Measurements from ENCODE around the gene DCBLD1. TPM values are rescaled to one million over a fixed set of nuclear protein-coding genes. Genes with fewer than 3 reads are reported as not detected.

Gene DCBLD1
- total RNA-seq, 1 donor from 2014 or later: 6.1 TPM

DNA sequence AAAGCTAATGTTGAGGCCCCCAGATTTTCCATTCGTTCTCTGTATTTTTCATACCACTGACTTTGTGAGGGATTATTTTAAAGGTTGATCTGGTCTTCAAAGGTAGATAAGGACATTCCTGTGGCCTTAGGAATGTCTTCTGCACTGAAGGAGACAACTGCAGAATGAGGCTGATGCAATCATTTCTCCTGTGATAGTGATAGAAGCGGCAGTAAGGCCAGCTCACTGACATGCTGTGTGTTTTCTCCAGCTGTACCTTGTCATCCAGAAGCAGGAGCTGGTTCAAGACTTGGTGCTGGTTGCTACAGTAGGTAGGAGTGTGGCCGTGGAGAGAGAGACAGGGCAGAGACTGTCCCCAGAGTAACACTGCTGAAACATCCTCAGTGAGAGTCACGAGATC is 53.8 kb downstream of the DCBLD1 start:
- H3K4me3 ChIP-seq (ENCODE audit: low read depth, low read length): no peak overlapping the region
- TF ChIP-seq, protein P1, sequence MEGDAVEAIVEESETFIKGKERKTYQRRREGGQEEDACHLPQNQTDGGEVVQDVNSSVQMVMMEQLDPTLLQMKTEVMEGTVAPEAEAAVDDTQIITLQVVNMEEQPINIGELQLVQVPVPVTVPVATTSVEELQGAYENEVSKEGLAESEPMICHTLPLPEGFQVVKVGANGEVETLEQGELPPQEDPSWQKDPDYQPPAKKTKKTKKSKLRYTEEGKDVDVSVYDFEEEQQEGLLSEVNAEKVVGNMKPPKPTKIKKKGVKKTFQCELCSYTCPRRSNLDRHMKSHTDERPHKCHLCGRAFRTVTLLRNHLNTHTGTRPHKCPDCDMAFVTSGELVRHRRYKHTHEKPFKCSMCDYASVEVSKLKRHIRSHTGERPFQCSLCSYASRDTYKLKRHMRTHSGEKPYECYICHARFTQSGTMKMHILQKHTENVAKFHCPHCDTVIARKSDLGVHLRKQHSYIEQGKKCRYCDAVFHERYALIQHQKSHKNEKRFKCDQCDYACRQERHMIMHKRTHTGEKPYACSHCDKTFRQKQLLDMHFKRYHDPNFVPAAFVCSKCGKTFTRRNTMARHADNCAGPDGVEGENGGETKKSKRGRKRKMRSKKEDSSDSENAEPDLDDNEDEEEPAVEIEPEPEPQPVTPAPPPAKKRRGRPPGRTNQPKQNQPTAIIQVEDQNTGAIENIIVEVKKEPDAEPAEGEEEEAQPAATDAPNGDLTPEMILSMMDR (conservative IDR thresholded peaks at IDR 0.05; ENCODE audit: low read depth, low read length): no peak
- DNase-seq (ENCODE audit: low read depth): no peak

DNA sequence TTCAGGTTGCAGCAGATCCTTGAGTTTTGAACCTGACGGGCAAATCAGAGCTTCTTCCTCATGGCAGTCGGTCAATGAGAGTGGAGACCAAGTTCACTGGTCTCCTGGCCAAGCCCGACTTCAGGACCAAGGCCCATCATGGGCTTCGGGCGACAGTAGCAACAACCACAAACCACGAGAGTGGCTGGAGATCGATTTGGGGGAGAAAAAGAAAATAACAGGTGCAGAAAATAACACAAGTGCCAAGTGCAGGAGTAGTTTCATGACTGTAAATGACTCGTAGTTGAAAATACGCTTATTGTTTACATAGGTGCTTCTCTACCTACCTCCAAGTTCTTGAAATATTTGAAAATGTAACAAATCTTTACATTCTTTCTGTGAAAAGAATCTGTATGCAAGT is 56.1 kb downstream of the DCBLD1 start:
- no peak for DNase-seq (ENCODE audit: low read depth)
- TF ChIP-seq, protein P1 (conservative IDR thresholded peaks at IDR 0.05; ENCODE audit: low read depth, low read length): no peak

DNA sequence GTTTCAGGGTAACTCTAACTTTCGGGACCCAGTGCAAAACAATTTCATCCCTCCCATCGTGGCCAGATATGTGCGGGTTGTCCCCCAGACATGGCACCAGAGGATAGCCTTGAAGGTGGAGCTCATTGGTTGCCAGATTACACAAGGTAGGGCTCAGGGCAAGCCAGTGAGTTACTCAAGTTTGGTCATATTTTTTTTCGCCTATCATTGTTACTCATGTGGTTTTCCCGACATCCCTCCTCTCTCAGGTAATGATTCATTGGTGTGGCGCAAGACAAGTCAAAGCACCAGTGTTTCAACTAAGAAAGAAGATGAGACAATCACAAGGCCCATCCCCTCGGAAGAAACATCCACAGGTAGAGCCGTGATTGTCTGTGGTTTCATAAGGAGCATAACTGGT is 58.2 kb downstream of the DCBLD1 start:
- no peak for DNase-seq (ENCODE audit: low read depth)
- no peak overlapping the region for H3K4me3 ChIP-seq (ENCODE audit: low read depth, low read length)

More for the DNA sequence above, 56.1 kb downstream of the DCBLD1 start:
- no peak overlapping the region for H3K4me3 ChIP-seq (ENCODE audit: low read depth, low read length)

DNA sequence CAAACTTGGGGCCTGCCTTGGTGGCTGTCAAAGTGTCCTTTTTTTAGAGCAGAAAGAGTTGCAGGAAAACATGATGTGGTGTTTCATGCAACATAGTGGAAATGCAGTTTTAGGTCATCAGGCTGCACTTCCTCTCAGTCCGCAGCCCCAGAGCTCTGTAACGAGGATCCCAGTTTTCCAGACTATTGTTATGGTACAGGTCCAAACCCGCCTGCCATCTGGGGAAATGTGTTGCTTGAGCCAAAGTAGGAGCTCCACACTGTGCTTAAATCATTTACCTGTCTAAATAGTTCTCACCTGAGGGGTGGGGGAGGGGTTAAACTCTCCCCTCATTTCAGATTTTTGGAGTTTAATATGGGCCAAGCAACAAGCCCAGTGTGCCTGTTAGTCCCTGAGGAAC is 60.0 kb downstream of the DCBLD1 start:
- no peak overlapping the region for H3K4me3 ChIP-seq (ENCODE audit: low read depth, low read length)
- DNase-seq (ENCODE audit: low read depth): no peak
- TF ChIP-seq, protein P1 (conservative IDR thresholded peaks at IDR 0.05; ENCODE audit: low read depth, low read length): no peak

More for the DNA sequence above, 58.2 kb downstream of the DCBLD1 start:
- TF ChIP-seq, protein P1 (conservative IDR thresholded peaks at IDR 0.05; ENCODE audit: low read depth, low read length): no peak

DNA sequence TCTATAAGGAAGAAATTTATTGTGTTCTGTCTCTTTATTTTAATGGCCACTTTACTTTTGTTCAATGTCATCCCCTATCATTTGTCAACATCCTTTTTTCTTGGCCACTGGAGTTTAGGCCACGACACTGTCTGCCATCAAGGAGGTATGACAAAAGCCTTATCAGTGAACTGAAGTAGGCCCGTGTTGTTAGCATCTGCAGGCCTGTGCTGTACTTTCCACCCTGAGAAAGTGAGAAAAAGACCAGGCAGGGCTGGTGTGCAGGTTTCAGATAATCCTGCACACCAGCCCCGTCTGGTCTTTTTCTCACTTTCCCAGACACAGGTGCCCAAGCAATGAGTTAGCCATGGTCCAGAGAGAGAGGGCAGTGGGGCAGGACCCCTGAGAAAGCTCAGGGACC is 62.2 kb downstream of the DCBLD1 start:
- H3K4me3 ChIP-seq (ENCODE audit: low read depth, low read length): no peak overlapping the region
- DNase-seq (ENCODE audit: low read depth): no peak
- TF ChIP-seq, protein P1 (conservative IDR thresholded peaks at IDR 0.05; ENCODE audit: low read depth, low read length): no peak

DNA sequence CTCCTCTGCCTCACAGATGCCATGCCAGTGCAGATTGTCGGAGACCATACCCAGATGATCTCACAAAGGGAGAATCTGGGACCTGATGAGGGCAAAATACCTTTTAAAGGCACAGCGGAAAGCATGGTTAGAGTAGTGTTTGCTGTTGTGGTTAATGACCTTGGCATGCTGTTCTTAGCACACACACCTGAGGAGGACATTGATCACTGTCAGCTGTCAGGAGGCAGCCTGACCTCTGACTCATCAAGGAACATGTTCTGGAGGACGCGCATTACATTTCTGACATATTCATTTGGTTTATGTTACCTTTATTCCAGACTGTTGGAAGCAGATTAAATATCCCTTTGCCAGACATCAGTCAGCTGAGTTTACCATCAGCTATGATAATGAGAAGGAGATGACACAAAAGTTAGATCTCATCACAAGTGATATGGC is 62.7 kb downstream of the DCBLD1 start:
- H3K4me3 ChIP-seq (ENCODE audit: low read depth, low read length): no peak overlapping the region
- DNase-seq (ENCODE audit: low read depth): no peak
- TF ChIP-seq, protein P1 (conservative IDR thresholded peaks at IDR 0.05; ENCODE audit: low read depth, low read length): no peak

DNA sequence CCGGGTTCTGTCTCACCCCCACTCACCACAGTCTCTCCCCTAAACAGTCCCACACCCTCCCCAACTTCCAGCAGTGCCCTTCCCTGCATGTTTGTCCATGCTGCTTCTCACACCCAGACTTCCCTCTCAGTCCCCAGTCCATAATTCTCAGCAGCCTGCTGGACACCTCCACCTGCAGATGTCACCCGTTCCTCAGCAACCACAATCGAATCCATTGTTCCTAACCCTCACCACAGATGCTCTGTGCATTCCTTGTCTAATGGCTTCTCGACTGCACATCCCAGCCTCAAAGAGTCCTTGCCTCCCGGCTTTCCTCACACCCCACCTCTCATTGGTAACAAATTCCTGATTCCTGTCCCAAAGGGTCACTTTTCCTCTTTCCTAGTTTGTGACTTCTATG is 64.2 kb downstream of the DCBLD1 start:
- TF ChIP-seq, protein P1 (conservative IDR thresholded peaks at IDR 0.05; ENCODE audit: low read depth, low read length): no peak
- DNase-seq (ENCODE audit: low read depth): no peak
- H3K4me3 ChIP-seq (ENCODE audit: low read depth, low read length): no peak overlapping the region

Data from epithelial cell of proximal tubule (primary cell).